ENCODE results near the gene ZNF324. TPM values are rescaled to one million over a fixed set of nuclear protein-coding genes. Genes with fewer than 3 reads are reported as not detected.

ZNF324 gene
- total and polyA plus RNA-seq, 4 donors: 2.3 to 8.4 (median 5.5) TPM

- no peak for DNase-seq (ENCODE audit: low spot score)
- Histone ChIP-seq H3K9ac (ENCODE audit: low read depth in 1 of 2, low read length in 2 of 2) (no peak overlapping the region), H3K4me3 (ENCODE audit: low read depth in 1 of 3, low read length in 3 of 3) (no peak overlapping the region), H3K27me3 (ENCODE audit: control insufficient read depth in 4 of 4, insufficient read depth in 4 of 4, low read length in 3 of 4) (no peaks in the 10 kb centered on the region), H3K27ac (ENCODE audit: low read depth in 1 of 2, low read length in 2 of 2) (no peak overlapping the region), H3K9me3 (ENCODE audit: control insufficient read depth in 4 of 4, low read length in 3 of 4) (no peaks in the 10 kb centered on the region), H3K4me1 (ENCODE audit: control insufficient read depth in 4 of 4, insufficient read depth in 4 of 4, low read length in 3 of 4) (peaks cover 7 to 32% (median 21%) of the 10 kb centered on the region in 4 donors), H3K36me3 (ENCODE audit: control insufficient read depth in 4 of 4, insufficient read depth in 3 of 4, low read depth in 1 of 4, low read length in 3 of 4) (peaks cover 0 to 7% (median 4%) of the 10 kb centered on the region in 4 donors)
- 97% methylated on average over 39 of the region's 39 CpGs for WGBS
- TF ChIP-seq RAD21 (IDR thresholded peaks at IDR 0.05) (no peak), FOXA1 (IDR thresholded peaks at IDR 0.05) (no peak)
- TF ChIP-seq, protein P1, sequence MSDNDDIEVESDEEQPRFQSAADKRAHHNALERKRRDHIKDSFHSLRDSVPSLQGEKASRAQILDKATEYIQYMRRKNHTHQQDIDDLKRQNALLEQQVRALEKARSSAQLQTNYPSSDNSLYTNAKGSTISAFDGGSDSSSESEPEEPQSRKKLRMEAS (IDR thresholded peaks at IDR 0.05): no peak
Observed at GRCh38 chr19:58471736-58472135, 4.9 kb downstream of the ZNF324 start.

GRCh38 chr19:58473775-58474174 is 6.9 kb downstream of the ZNF324 start:
- no peaks in the 10 kb centered on the region for H3K9me3 ChIP-seq (ENCODE audit: control insufficient read depth in 4 of 4, low read length in 3 of 4)
- H3K4me3 ChIP-seq (ENCODE audit: low read depth in 1 of 3, low read length in 3 of 3): no peak overlapping the region
- H3K36me3 ChIP-seq (ENCODE audit: control insufficient read depth in 4 of 4, insufficient read depth in 3 of 4, low read depth in 1 of 4, low read length in 3 of 4): peaks cover 0 to 7% (median 4%) of the 10 kb centered on the region in 4 donors
- no peak overlapping the region for H3K9ac ChIP-seq (ENCODE audit: low read depth in 1 of 2, low read length in 2 of 2)
- DNase-seq (ENCODE audit: low spot score): no peak
- H3K4me1 ChIP-seq (ENCODE audit: control insufficient read depth in 4 of 4, insufficient read depth in 4 of 4, low read length in 3 of 4): peaks cover 5 to 22% (median 15%) of the 10 kb centered on the region in 4 donors
- H3K27ac ChIP-seq (ENCODE audit: low read depth in 1 of 2, low read length in 2 of 2): no peak overlapping the region
- TF ChIP-seq GABPA (IDR thresholded peaks at IDR 0.05 in 1 of 2, conservative IDR thresholded peaks at IDR 0.05 in 1 of 2): no peak
- TF ChIP-seq FOXA1 (IDR thresholded peaks at IDR 0.05): no peak
- TF ChIP-seq, protein P1 (IDR thresholded peaks at IDR 0.05): no peak
- TF ChIP-seq HNF4G (IDR thresholded peaks at IDR 0.05): no peak
- TF ChIP-seq RXRA (IDR thresholded peaks at IDR 0.05): no peak
- TF ChIP-seq JUND (IDR thresholded peaks at IDR 0.05): no peak
- no peak for TF ChIP-seq CTCF (IDR thresholded peaks at IDR 0.05; ENCODE audit: low read depth, low read length, missing input control)
- no peak for TF ChIP-seq FOXA2 (IDR thresholded peaks at IDR 0.05)
- no peak for TF ChIP-seq YY1 (IDR thresholded peaks at IDR 0.05)
- TF ChIP-seq RAD21 (IDR thresholded peaks at IDR 0.05): no peak
- TF ChIP-seq ZBTB33 (IDR thresholded peaks at IDR 0.05): no peak
- no peak for TF ChIP-seq HNF4A (conservative IDR thresholded peaks at IDR 0.05)
- TF ChIP-seq REST (IDR thresholded peaks at IDR 0.05): no peak
- no peak for TF ChIP-seq TAF1 (conservative IDR thresholded peaks at IDR 0.05)
- TF ChIP-seq, protein P2, sequence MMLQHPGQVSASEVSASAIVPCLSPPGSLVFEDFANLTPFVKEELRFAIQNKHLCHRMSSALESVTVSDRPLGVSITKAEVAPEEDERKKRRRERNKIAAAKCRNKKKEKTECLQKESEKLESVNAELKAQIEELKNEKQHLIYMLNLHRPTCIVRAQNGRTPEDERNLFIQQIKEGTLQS (IDR thresholded peaks at IDR 0.05): no peak
- no peak for TF ChIP-seq NR2F2 (IDR thresholded peaks at IDR 0.05)
- TF ChIP-seq SP1 (IDR thresholded peaks at IDR 0.05): no peak
- TF ChIP-seq EGR1 (IDR thresholded peaks at IDR 0.05; ENCODE audit: low read depth in 2 of 2): no peak
- H3K27me3 ChIP-seq (ENCODE audit: control insufficient read depth in 4 of 4, insufficient read depth in 4 of 4, low read length in 3 of 4): no peaks in the 10 kb centered on the region

Measured in liver (tissue), 9 donors.